MM.1S (cell line): ENCODE data around the gene FEM1C.

ENCODE experiments used
- DNase-seq: peaks from one replicate; pipeline ENCODE4 v3.0.0-alpha.2; 2015
- H2AFZ ChIP-seq: fragments of 300-600 bp; sonication (generic); 2 replicates; pipeline ENCODE4 v1.6.0; 2016; ENCODE audit warnings: antibody characterized with exemption, low read length
- H3F3A ChIP-seq: fragments of 300-600 bp; sonication (generic); 2 replicates; pipeline ENCODE4 v1.6.1; 2016; ENCODE audit warnings: mild to moderate bottlenecking, antibody characterized with exemption, low read length, moderate library complexity, mixed read lengths; ENCODE audit not compliant: insufficient read depth
- H3K27ac ChIP-seq: fragments of 300-600 bp; sonication (generic); 2 replicates; pipeline ENCODE4 v1.5.1; 2016; ENCODE audit warnings: mild to moderate bottlenecking, low read length
- H3K27me3 ChIP-seq: fragments of 300-600 bp; sonication (generic); replicated peaks from 2 replicates; pipeline ENCODE4 v1.6.0; 2016; ENCODE audit warnings: low read length; ENCODE audit not compliant: insufficient read depth
- H3K36me3 ChIP-seq: fragments of 300-600 bp; sonication (generic); replicated peaks from 2 replicates; pipeline ENCODE4 v1.6.1; 2016; ENCODE audit warnings: mild to moderate bottlenecking, low read length, mixed read lengths; ENCODE audit not compliant: insufficient read depth
- H3K4me1 ChIP-seq: fragments of 300-600 bp; sonication (generic); 2 replicates; pipeline ENCODE4 v1.6.1; 2016; ENCODE audit warnings: low read length, mixed read lengths
- H3K4me2 ChIP-seq: fragments of 300-600 bp; sonication (generic); 2 replicates; pipeline ENCODE4 v1.6.0; 2016; ENCODE audit warnings: low read depth, low read length
- H3K4me3 ChIP-seq: fragments of 300-600 bp; sonication (generic); 2 replicates; pipeline ENCODE4 v1.5.1; 2016; ENCODE audit warnings: low read length, mixed read lengths
- H3K79me2 ChIP-seq: fragments of 300-600 bp; sonication (generic); 2 replicates; pipeline ENCODE4 v1.6.1; 2016; ENCODE audit warnings: mixed run types, low read length, mixed read lengths
- H3K9ac ChIP-seq: fragments of 300-600 bp; sonication (generic); 2 replicates; pipeline ENCODE4 v1.6.1; 2016; ENCODE audit warnings: low read length, mixed read lengths
- H3K9me2 ChIP-seq: fragments of 300-600 bp; sonication (generic); replicated peaks from 2 replicates; pipeline ENCODE4 v1.6.1; 2016; ENCODE audit warnings: mild to moderate bottlenecking, low read length, mixed read lengths; ENCODE audit not compliant: insufficient read depth
- H3K9me3 ChIP-seq: fragments of 300-600 bp; sonication (generic); replicated peaks from 2 replicates; pipeline ENCODE4 v1.6.1; 2016; ENCODE audit warnings: mild to moderate bottlenecking, low read length, mixed read lengths; ENCODE audit not compliant: insufficient read depth
- H4K20me1 ChIP-seq: fragments of 300-600 bp; sonication (generic); 2 replicates; pipeline ENCODE4 v1.6.1; 2016; ENCODE audit warnings: mild to moderate bottlenecking, low read length, moderate library complexity, mixed read lengths; ENCODE audit not compliant: insufficient read depth
- EZH2 ChIP-seq: fragments of 300-600 bp; sonication (generic); optimal IDR thresholded peaks from 2 replicates; pipeline ENCODE3; 2017; ENCODE audit warnings: low read depth, mild to moderate bottlenecking, antibody characterized with exemption, low read length, mixed read lengths
- EZH2phosphoT487 ChIP-seq: fragments of 300-600 bp; sonication (generic); IDR thresholded peaks from 2 replicates; pipeline ENCODE4 v1.6.1; 2018; ENCODE audit warnings: antibody characterized with exemption, low read length
- TF ChIP-seq, protein P1 (sequence below): fragments of 300-600 bp; sonication (generic); IDR thresholded peaks from 2 replicates; pipeline ENCODE4 v1.5.1; 2016; ENCODE audit warnings: antibody characterized with exemption, low read length, mixed read lengths

FEM1C gene

DNA sequence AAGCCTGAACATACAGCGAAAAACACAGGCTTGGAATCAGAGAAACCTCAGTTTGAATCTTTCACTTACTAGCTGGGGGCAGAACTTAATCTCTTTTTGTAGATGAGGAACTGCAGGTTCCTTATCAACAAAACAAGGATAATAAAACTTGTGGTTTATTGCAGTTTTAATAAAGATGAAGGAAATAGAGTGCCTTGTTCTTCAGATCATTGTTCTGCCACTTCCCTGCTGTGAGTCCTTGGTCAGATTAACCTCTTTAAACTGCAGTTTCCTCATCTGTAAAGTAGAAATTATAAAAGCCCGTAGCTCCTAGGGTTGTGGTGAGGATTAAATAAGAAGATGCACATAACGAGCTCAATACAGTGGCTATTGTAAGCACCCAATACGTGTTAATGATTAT is 57.4 kb downstream of the FEM1C start:
- Histone ChIP-seq H3K27ac (no peak overlapping the region), H3K36me3 (no peaks in the 10 kb centered on the region), H3K79me2 (no peaks in the 10 kb centered on the region), H3F3A (no peaks in the 10 kb centered on the region), H3K9me2 (no peaks in the 10 kb centered on the region), H2AFZ (no peak overlapping the region), H3K4me1 (no peaks in the 10 kb centered on the region), H3K4me3 (no peak overlapping the region), H3K9ac (no peak overlapping the region), H3K4me2 (no peak overlapping the region), H3K9me3 (no peaks in the 10 kb centered on the region), H4K20me1 (no peaks in the 10 kb centered on the region), H3K27me3 (no peaks in the 10 kb centered on the region)
- DNase-seq: no peak
- TF ChIP-seq, protein P1, sequence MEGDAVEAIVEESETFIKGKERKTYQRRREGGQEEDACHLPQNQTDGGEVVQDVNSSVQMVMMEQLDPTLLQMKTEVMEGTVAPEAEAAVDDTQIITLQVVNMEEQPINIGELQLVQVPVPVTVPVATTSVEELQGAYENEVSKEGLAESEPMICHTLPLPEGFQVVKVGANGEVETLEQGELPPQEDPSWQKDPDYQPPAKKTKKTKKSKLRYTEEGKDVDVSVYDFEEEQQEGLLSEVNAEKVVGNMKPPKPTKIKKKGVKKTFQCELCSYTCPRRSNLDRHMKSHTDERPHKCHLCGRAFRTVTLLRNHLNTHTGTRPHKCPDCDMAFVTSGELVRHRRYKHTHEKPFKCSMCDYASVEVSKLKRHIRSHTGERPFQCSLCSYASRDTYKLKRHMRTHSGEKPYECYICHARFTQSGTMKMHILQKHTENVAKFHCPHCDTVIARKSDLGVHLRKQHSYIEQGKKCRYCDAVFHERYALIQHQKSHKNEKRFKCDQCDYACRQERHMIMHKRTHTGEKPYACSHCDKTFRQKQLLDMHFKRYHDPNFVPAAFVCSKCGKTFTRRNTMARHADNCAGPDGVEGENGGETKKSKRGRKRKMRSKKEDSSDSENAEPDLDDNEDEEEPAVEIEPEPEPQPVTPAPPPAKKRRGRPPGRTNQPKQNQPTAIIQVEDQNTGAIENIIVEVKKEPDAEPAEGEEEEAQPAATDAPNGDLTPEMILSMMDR: no peak
- TF ChIP-seq EZH2 (no peak), EZH2phosphoT487 (no peak)

DNA sequence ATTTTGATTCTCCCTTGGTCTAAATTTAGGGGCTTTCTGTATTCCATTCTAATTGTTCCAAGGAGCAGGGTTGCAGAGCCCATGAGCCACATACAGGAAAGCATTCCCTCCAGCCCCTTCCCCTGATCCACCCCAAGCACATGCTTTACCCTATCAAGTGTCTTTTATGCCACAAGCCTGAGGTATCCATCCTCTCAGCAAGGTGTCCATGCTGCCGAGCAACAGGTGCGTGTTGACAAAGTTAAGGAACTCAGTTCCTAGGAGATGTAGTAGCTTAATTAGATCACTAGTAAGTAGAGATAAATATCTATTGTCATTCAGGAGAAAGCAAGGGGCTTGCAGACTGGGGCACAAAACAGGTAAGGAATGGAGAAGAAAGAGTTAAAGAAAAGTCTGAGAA is 57.8 kb downstream of the FEM1C start:
- H4K20me1 ChIP-seq: no peaks in the 10 kb centered on the region
- no peak for TF ChIP-seq EZH2phosphoT487
- TF ChIP-seq EZH2: no peak
- TF ChIP-seq, protein P1: no peak
- H3K27me3 ChIP-seq: no peaks in the 10 kb centered on the region
- H3K4me2 ChIP-seq: no peak overlapping the region
- H2AFZ ChIP-seq: no peak overlapping the region
- no peaks in the 10 kb centered on the region for H3K79me2 ChIP-seq
- no peak overlapping the region for H3K27ac ChIP-seq
- no peaks in the 10 kb centered on the region for H3F3A ChIP-seq
- H3K4me1 ChIP-seq: no peaks in the 10 kb centered on the region
- no peaks in the 10 kb centered on the region for H3K9me3 ChIP-seq
- H3K36me3 ChIP-seq: no peaks in the 10 kb centered on the region
- no peaks in the 10 kb centered on the region for H3K9me2 ChIP-seq
- H3K4me3 ChIP-seq: no peak overlapping the region
- no peak overlapping the region for H3K9ac ChIP-seq
- no peak for DNase-seq

DNA sequence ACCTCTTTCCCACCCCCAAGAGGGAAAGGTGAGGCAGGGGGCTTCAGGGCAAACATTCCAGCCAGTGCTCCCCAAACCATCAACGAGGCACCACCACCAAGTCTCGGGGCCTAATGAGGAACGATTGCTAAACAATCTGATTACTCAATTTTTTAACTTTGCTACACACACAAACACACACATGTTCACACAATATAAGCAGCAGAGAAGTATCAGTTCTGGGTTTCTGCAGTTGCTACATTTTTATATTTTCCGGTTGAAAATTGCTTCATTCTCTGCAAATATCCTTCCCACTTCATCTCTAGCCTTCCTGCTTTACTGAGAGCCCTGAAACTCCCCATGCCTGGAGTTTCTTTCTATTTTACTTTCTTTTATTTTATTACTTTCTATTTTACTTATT is 60.2 kb downstream of the FEM1C start:
- H3K27me3 ChIP-seq: no peaks in the 10 kb centered on the region
- H3K9me2 ChIP-seq: no peaks in the 10 kb centered on the region
- H4K20me1 ChIP-seq: no peaks in the 10 kb centered on the region
- H2AFZ ChIP-seq: no peak overlapping the region
- H3F3A ChIP-seq: no peaks in the 10 kb centered on the region
- no peak overlapping the region for H3K9ac ChIP-seq
- no peaks in the 10 kb centered on the region for H3K79me2 ChIP-seq
- no peaks in the 10 kb centered on the region for H3K4me1 ChIP-seq
- no peaks in the 10 kb centered on the region for H3K9me3 ChIP-seq
- H3K36me3 ChIP-seq: no peaks in the 10 kb centered on the region
- H3K27ac ChIP-seq: no peak overlapping the region
- no peak for DNase-seq
- H3K4me2 ChIP-seq: no peak overlapping the region
- TF ChIP-seq EZH2 (no peak), EZH2phosphoT487 (no peak)
- H3K4me3 ChIP-seq: no peak overlapping the region

- H3K4me1 ChIP-seq: no peaks in the 10 kb centered on the region
- TF ChIP-seq EZH2 (no peak), EZH2phosphoT487 (no peak)
- TF ChIP-seq, protein P1: no peak
- H3K4me2 ChIP-seq: no peak overlapping the region
- no peak overlapping the region for H2AFZ ChIP-seq
- H3K27ac ChIP-seq: no peak overlapping the region
- no peaks in the 10 kb centered on the region for H3K27me3 ChIP-seq
- H3F3A ChIP-seq: no peaks in the 10 kb centered on the region
- no peaks in the 10 kb centered on the region for H3K36me3 ChIP-seq
- H3K9me3 ChIP-seq: no peaks in the 10 kb centered on the region
- H3K9ac ChIP-seq: no peak overlapping the region
- no peaks in the 10 kb centered on the region for H3K79me2 ChIP-seq
- H3K9me2 ChIP-seq: no peaks in the 10 kb centered on the region
- H4K20me1 ChIP-seq: no peaks in the 10 kb centered on the region
- DNase-seq: no peak
- no peak overlapping the region for H3K4me3 ChIP-seq
These were observed 63.7 kb downstream of the FEM1C start for GRCh38 chr5:115480900-115481299.
